CD4-positive, CD25-positive, alpha-beta regulatory T cell (primary cell): ENCODE data around the gene ITCH. TPM values are rescaled to one million over a fixed set of nuclear protein-coding genes. Genes with fewer than 3 reads are reported as not detected.

Experiments used
- ATAC-seq, 2 donors: fragments of 150-1000 bp; cut with Tn5 transposase; one replicate each; pipeline ENCODE4 v1.10.0; 2021; ENCODE audit warnings: low read depth in 2 of 2, moderate number of reproducible peaks in 2 of 2, moderate library complexity in 1 of 2
- DNase-seq, 3 donors: peaks; one replicate each; pipeline versions ENCODE4 v3.0.0 to v3.0.0-alpha.2; 2012 to 2022; ENCODE audit warnings: mixed read lengths in 1 of 3
- H3K27ac ChIP-seq: one replicate; pipeline ENCODE4 v1.7.0; 2013; ENCODE audit warnings: mild to moderate bottlenecking, low read length; ENCODE audit not compliant: insufficient read depth, poor library complexity, severe bottlenecking
- H3K27me3 ChIP-seq: one replicate; pipeline ENCODE4 v1.7.0; 2013; ENCODE audit warnings: low read length; ENCODE audit not compliant: control insufficient read depth, insufficient read depth
- H3K36me3 ChIP-seq: one replicate; pipeline ENCODE4 v1.7.0; 2013; ENCODE audit warnings: mild to moderate bottlenecking, low read length, moderate library complexity; ENCODE audit not compliant: control insufficient read depth, insufficient read depth
- H3K4me1 ChIP-seq: 2 replicates; pipeline ENCODE4 v1.7.0; 2013; ENCODE audit warnings: mild to moderate bottlenecking, low read length; ENCODE audit not compliant: insufficient read depth, control insufficient read depth, poor library complexity, severe bottlenecking
- H3K4me3 ChIP-seq: one replicate; pipeline ENCODE4 v1.7.0; 2013; ENCODE audit warnings: low read depth, mild to moderate bottlenecking, low read length, moderate library complexity
- H3K9me3 ChIP-seq, 2 experiments: 1 replicate in 1 of 2; 2 replicates in 1 of 2; pipeline ENCODE4 v1.7.0; 2013; ENCODE audit warnings: low read length in 2 of 2, mild to moderate bottlenecking in 1 of 2, moderate library complexity in 1 of 2; ENCODE audit not compliant: control insufficient read depth in 2 of 2
- H3K27ac Mint-ChIP-seq, 3 donors: one replicate each; pipeline ENCODE4 v1.8.0; 2020 to 2022; ENCODE audit warnings: mild to moderate bottlenecking in 3 of 3, mixed read lengths in 3 of 3, moderate library complexity in 2 of 3
- H3K27me3 Mint-ChIP-seq: one replicate; pipeline ENCODE4 v1.8.0; 2022; ENCODE audit warnings: mild to moderate bottlenecking, mixed read lengths
- H3K36me3 Mint-ChIP-seq: one replicate; pipeline ENCODE4 v1.8.0; 2020; ENCODE audit warnings: mixed read lengths
- H3K4me1 Mint-ChIP-seq, 4 donors: one replicate each; pipeline ENCODE4 v1.8.0; 2020 to 2022; ENCODE audit warnings: mixed read lengths in 4 of 4, mild to moderate bottlenecking in 1 of 4
- H3K4me3 Mint-ChIP-seq, 4 donors: one replicate each; pipeline ENCODE4 v1.8.0; 2020 to 2022; ENCODE audit warnings: mild to moderate bottlenecking in 4 of 4, mixed read lengths in 4 of 4, moderate library complexity in 3 of 4
- H3K9me3 Mint-ChIP-seq, 7 donors: one replicate each; pipeline ENCODE4 v1.8.0; 2020 to 2022; ENCODE audit warnings: mixed read lengths in 7 of 7, mild to moderate bottlenecking in 3 of 7, moderate library complexity in 2 of 7
- polyA plus RNA-seq, 4 donors: library from polyadenylated mRNA; unstranded; fragments of 300-500 nt; fragmentation: Illumina TruSeq; gene quantifications; one replicate each; pipeline ENCODE4 v1.2.3, GENCODE V29; 2021
- total RNA-seq: library from RNA; stranded (reverse); gene quantifications from one replicate; pipeline ENCODE4 v1.2.3, GENCODE V29; 2022

Gene ITCH
- total and polyA plus RNA-seq, 5 donors from 2014 or later: 12.4 to 58.1 (median 15.1) TPM

GRCh38 chr20:34549929-34550305, 186.8 kb downstream of the ITCH start:
- Histone ChIP-seq H3K4me3 (no peak overlapping the region), H3K4me1 (no peaks in the 10 kb centered on the region), H3K9me3 (no peaks in the 10 kb centered on the region), H3K27ac (no peak overlapping the region), H3K27me3 (no peaks in the 10 kb centered on the region), H3K36me3 (no peaks in the 10 kb centered on the region)
- Mint-ChIP-seq H3K4me3 (no peak overlapping the region), H3K36me3 (no peaks in the 10 kb centered on the region), H3K27ac (no peak overlapping the region), H3K27me3 (peaks cover 4% of the 10 kb centered on the region), H3K4me1 (peaks cover 0 to 4% (median 0%) of the 10 kb centered on the region in 4 donors), H3K9me3 (no peaks in the 10 kb centered on the region)
- ATAC-seq (no peak), DNase-seq (no peak)

- no peaks in the 10 kb centered on the region for H3K27me3 ChIP-seq
- H3K4me3 Mint-ChIP-seq: no peak overlapping the region
- peak overlapping the region in 2 of 3 donors; percentile 46 to 73 for H3K27ac Mint-ChIP-seq
- no peak overlapping the region for H3K4me3 ChIP-seq
- ATAC-seq: no peak
- DNase-seq: no peak
- H3K9me3 ChIP-seq: no peaks in the 10 kb centered on the region
- H3K4me1 Mint-ChIP-seq: peaks cover 4 to 7% (median 7%) of the 10 kb centered on the region in 4 donors
- H3K27ac ChIP-seq: no peak overlapping the region
- no peaks in the 10 kb centered on the region for H3K36me3 Mint-ChIP-seq
- no peaks in the 10 kb centered on the region for H3K36me3 ChIP-seq
- H3K4me1 ChIP-seq: no peaks in the 10 kb centered on the region
- H3K9me3 Mint-ChIP-seq: no peaks in the 10 kb centered on the region
- H3K27me3 Mint-ChIP-seq: no peaks in the 10 kb centered on the region
Measured at GRCh38 chr20:34552569-34552968, 189.5 kb downstream of the ITCH start.

- DNase-seq (no peak), ATAC-seq (no peak)
- Histone ChIP-seq H3K9me3 (no peaks in the 10 kb centered on the region), H3K4me3 (no peak overlapping the region), H3K27me3 (no peaks in the 10 kb centered on the region), H3K27ac (no peak overlapping the region), H3K4me1 (peaks cover 4% of the 10 kb centered on the region), H3K36me3 (no peaks in the 10 kb centered on the region)
- H3K9me3 Mint-ChIP-seq: peaks cover 0 to 3% (median 0%) of the 10 kb centered on the region in 7 donors
- H3K36me3 Mint-ChIP-seq: peaks cover 3% of the 10 kb centered on the region
- H3K27me3 Mint-ChIP-seq: no peaks in the 10 kb centered on the region
- peaks cover 9 to 15% (median 13%) of the 10 kb centered on the region in 4 donors for H3K4me1 Mint-ChIP-seq
- peak overlapping the region in 1 of 3 donors; percentile 76 for H3K27ac Mint-ChIP-seq
- H3K4me3 Mint-ChIP-seq: no peak overlapping the region
Measured at GRCh38 chr20:34553366-34553867, 190.3 kb downstream of the ITCH start.

GRCh38 chr20:34557936-34558319, 194.9 kb downstream of the ITCH start:
- no peaks in the 10 kb centered on the region for H3K9me3 ChIP-seq
- H3K27me3 ChIP-seq: no peaks in the 10 kb centered on the region
- Mint-ChIP-seq H3K27ac (peak overlapping the region; percentile 64 to 97 (median 95)), H3K27me3 (no peaks in the 10 kb centered on the region), H3K9me3 (peaks cover 0 to 3% (median 0%) of the 10 kb centered on the region in 7 donors), H3K36me3 (peaks cover 3% of the 10 kb centered on the region), H3K4me3 (peak overlapping the region; percentile 86 to 93 (median 90)), H3K4me1 (peaks cover 9 to 23% (median 16%) of the 10 kb centered on the region in 4 donors)
- no peaks in the 10 kb centered on the region for H3K36me3 ChIP-seq
- no peak for ATAC-seq
- peaks cover 4% of the 10 kb centered on the region for H3K4me1 ChIP-seq
- DNase-seq: no peak
- peak overlapping the region; percentile 96 for H3K27ac ChIP-seq
- H3K4me3 ChIP-seq: peak overlapping the region; percentile 85

- Histone ChIP-seq H3K4me1 (peaks cover 4% of the 10 kb centered on the region), H3K27me3 (no peaks in the 10 kb centered on the region), H3K9me3 (no peaks in the 10 kb centered on the region), H3K27ac (peak within 1 kb of the TSS; percentile 96), H3K36me3 (no peaks in the 10 kb centered on the region), H3K4me3 (peak within 1 kb of the TSS; percentile 85)
- Mint-ChIP-seq H3K27ac (peak within 1 kb of the TSS; percentile 88 to 97 (median 95)), H3K4me1 (peaks cover 9 to 23% (median 16%) of the 10 kb centered on the region in 4 donors), H3K9me3 (peaks cover 0 to 3% (median 0%) of the 10 kb centered on the region in 7 donors), H3K4me3 (peak within 1 kb of the TSS; percentile 88 to 93 (median 91)), H3K36me3 (peaks cover 3% of the 10 kb centered on the region), H3K27me3 (no peaks in the 10 kb centered on the region)
- peak; percentile 91 to 96 (median 92) for DNase-seq
- peak; percentile 76 to 79 for ATAC-seq
Measured at GRCh38 chr20:34558320-34559218, 195.5 kb downstream of the ITCH start, which contains the start of gene MAP1LC3A. Gene MAP1LC3A (plus strand): TSS chr20:34558718. CDS start chr20:34558869, 151 bp downstream.

- no peak for ATAC-seq
- peaks cover 4% of the 10 kb centered on the region for H3K4me1 ChIP-seq
- H3K27me3 Mint-ChIP-seq: no peaks in the 10 kb centered on the region
- no peaks in the 10 kb centered on the region for H3K36me3 ChIP-seq
- no peaks in the 10 kb centered on the region for H3K27me3 ChIP-seq
- H3K27ac ChIP-seq: peak overlapping the region; percentile 96
- no peak overlapping the region for H3K4me3 ChIP-seq
- DNase-seq: no peak
- H3K4me3 Mint-ChIP-seq: peak overlapping the region; percentile 79 to 90 (median 86)
- peaks cover 9 to 23% (median 16%) of the 10 kb centered on the region in 4 donors for H3K4me1 Mint-ChIP-seq
- peak overlapping the region; percentile 86 to 95 (median 88) for H3K27ac Mint-ChIP-seq
- peaks cover 3% of the 10 kb centered on the region for H3K36me3 Mint-ChIP-seq
- peaks cover 0 to 3% (median 0%) of the 10 kb centered on the region in 7 donors for H3K9me3 Mint-ChIP-seq
- H3K9me3 ChIP-seq: no peaks in the 10 kb centered on the region
Measured at GRCh38 chr20:34559311-34560140, 196.5 kb downstream of the ITCH start.

- H3K4me1 ChIP-seq: peaks cover 4% of the 10 kb centered on the region
- Mint-ChIP-seq H3K27me3 (no peaks in the 10 kb centered on the region), H3K9me3 (peaks cover 0 to 3% (median 0%) of the 10 kb centered on the region in 7 donors), H3K36me3 (peaks cover 3% of the 10 kb centered on the region), H3K4me3 (peak overlapping the region; percentile 74 to 96 (median 88)), H3K27ac (peak overlapping the region; percentile 86 to 93 (median 87)), H3K4me1 (peaks cover 9 to 23% (median 16%) of the 10 kb centered on the region in 4 donors)
- DNase-seq: no peak
- H3K27me3 ChIP-seq: no peaks in the 10 kb centered on the region
- H3K36me3 ChIP-seq: no peaks in the 10 kb centered on the region
- no peaks in the 10 kb centered on the region for H3K9me3 ChIP-seq
- peak overlapping the region; percentile 96 for H3K27ac ChIP-seq
- no peak overlapping the region for H3K4me3 ChIP-seq
- ATAC-seq: no peak
Measured at GRCh38 chr20:34560141-34560523, 197.1 kb downstream of the ITCH start.
